NCI-H128 (cell line): ENCODE results near the gene STN1.
"Not testable (repeated sequence)": the region's sequence is repeated elsewhere in the genome, so short reads cannot be mapped to it uniquely, and the experiment has no call there.

Experiments
- DNase-seq: peaks from one replicate; lab custom pipeline; 2025; ENCODE audit not compliant: unreplicated experiment; lab: John Stamatoyannopoulos, UW

STN1 gene

GRCh38 chr10:103847346-103847745 is 70.6 kb downstream of the STN1 start:
- no peak for DNase-seq

- no peak for DNase-seq
These were observed 72.0 kb downstream of the STN1 start for GRCh38 chr10:103845972-103846371.

DNA sequence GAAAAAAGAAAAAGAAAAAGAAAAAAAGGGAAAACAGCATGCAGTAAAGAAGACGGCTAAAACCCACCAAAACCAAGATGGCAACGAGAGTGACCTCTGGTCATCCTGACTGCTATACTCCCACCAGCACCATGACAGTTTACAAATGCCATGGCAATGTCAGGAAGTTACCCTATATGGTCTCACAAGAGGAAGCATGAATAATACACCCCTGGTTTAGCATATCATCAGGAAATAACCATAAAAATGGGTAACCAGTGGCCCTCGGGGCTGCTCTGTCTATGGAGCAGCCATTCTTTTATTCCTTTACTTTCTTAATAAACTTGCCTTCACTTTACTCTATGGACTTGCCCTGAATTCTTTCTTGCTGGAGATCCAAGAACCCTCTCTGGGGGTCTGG is 72.6 kb downstream of the STN1 start:
- DNase-seq: not testable (repeated sequence)

- DNase-seq: no peak
These were observed 74.0 kb downstream of the STN1 start for GRCh38 chr10:103843854-103844570.

DNA sequence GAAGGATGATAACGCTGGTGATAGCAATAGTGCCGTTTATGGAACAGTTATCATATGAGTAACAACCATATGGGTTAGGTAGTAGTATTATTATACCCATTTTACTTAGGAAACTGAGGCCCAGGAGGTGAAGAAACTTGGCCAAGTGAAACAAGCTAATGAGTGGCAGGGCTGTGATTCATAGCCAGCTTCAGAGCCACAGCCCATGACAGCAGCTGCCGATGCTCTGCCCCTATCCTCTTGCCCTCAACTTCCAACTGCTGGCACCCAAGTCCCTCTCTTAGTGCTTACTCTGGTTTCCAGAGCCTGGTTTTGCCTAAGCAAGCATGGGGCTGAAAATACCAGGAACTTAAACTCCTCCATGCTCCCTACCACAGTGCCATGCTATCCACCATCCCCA is 74.9 kb downstream of the STN1 start:
- no peak for DNase-seq

DNA sequence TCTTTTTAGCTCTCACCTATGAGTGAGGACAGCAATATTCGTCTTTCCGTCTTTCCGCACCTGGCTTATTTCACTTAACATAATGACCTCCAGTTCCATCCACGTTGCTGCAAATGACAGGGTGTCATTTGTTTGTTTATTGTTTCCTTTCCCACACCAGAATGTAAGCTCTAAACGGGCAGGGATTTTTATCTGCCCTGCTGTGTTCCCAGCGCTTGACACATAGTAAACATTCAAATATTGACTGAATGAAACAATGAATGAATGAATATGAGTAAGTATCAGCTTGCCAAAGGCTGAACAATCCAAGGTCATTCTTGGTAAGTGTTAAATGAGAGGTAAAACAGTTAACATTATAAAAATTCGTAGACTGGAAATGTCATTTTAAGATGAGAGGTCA is 75.4 kb downstream of the STN1 start:
- DNase-seq: no peak

GRCh38 chr10:103841519-103841918 is 76.5 kb downstream of the STN1 start:
- DNase-seq: no peak

DNA sequence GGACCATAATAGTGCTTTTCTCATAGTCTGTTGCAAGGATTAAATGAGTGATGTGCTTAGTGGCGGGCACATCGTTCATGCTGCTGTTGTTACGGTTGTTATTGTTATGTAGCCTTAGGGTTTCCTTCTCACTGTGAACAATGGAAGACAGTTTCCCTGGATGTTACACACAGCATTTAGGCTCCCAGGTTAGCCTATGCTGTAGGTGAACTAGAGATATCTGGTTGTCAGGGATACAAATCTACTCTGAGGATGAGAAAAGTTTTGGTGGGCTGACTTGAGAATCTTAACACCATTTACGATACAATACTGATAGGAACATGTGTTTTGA is 77.3 kb downstream of the STN1 start:
- DNase-seq: no peak

DNA sequence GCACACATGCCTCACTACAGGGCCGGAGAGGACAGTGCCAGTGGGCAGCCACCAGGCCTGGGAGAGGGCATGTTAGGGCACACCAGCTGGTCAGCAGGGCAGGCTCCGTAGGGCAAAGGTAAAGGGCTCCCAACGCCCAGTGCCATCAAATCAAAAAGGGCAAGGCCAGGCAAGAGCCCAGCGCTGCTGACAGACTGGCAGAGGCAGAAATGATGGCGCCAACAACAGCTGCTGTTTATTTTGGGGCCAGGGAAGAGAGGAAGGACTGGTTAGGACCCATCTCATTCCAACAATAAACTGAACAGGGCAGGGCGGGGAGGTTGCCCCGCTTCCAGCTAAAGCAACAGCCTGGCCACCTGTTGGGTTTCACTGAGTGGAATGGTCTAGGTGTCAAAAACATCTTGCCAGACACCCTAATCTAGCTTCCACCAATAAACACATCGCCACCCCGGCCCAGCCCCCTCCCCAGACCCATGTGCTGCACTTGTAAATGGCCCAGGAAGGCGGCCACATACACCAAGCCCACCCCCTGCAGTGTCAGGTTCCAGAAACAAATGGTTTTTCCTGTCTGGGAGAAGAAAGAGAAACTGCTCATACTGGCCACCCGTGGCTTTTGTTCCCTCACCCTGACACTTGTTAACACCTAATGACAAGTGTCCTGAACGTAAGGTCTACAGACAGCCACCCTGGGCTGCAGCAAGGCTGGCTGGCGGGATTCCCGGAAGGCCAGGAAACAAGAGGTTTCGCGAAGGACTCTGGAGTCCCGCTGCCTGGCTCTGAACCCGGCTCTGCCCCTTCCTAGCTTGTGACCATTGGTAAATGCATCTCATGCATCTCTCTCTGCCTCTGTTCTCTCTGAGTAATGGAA is 77.9 kb downstream of the STN1 start:
- DNase-seq: no peak

- DNase-seq: no peak
These were observed 78.5 kb downstream of the STN1 start for GRCh38 chr10:103839519-103839871.

DNA sequence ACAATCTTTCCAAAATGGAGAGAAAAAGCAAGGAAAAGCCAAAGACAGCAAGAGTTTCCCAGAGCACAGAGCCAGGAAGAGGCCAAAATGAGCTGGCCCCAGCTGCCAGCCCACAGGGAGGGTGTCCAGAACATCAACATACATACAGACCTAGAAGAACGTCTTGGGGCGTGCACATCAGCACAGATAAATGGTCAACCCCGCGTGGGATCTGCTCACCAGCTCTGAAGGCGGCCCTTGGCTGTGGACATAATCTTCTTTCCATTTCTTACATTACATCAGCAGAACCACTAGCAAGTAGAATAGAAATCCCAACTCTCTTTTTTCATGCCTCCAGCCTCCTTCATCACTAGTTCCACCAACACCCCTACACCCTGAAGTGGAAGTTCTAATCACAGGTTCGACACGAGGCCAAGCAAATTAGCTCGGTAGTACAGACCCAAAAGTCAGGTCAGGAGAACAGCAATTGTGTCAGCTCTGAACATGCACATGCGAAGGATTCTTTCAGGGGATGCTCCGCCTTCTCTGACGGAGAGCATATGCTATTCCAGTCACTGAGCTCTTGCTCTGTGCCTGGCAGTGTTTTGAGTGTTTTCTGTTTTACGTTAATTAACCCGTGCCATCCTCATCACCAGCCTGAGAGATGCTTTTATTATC is 79.0 kb downstream of the STN1 start:
- DNase-seq: no peak

GRCh38 chr10:103838070-103838395 is 80.0 kb downstream of the STN1 start:
- DNase-seq: no peak

DNA sequence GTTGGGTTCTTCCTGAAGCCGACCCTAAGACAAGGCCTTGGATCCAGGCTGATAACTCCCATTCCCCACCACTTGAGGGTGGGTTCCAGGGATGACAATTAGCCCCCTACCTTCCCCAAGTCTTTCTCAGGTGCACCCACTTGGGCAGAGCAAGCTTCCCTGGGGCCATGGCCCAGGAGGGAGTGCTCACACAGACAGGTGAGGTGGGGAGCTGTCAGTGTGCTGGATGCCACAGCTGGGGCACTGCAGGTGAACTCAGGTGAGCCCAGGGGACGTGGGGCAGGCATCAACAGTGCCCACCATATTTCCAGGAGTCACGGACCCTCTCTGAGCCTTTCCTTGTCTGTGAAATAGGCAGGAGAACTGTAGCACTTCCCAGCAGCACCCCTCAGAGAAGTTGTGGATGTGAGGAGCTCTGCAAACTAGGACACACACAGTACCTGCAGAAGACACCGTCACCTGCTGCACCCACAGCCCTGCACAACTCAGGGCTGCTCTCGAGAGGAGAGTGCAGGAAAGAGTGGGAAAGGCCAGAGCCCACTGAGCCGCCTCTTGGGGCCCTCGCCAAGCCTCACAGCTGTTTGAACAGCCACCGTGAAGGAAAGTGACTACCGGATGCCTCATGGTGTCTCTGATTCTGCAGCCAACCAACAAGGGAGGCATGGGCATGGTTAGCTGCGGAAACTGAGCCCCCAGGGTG is 80.5 kb downstream of the STN1 start:
- no peak for DNase-seq

- no peak for DNase-seq
These were observed 81.1 kb downstream of the STN1 start for GRCh38 chr10:103836861-103837260.

GRCh38 chr10:103836273-103836672 is 81.7 kb downstream of the STN1 start:
- DNase-seq: no peak

DNA sequence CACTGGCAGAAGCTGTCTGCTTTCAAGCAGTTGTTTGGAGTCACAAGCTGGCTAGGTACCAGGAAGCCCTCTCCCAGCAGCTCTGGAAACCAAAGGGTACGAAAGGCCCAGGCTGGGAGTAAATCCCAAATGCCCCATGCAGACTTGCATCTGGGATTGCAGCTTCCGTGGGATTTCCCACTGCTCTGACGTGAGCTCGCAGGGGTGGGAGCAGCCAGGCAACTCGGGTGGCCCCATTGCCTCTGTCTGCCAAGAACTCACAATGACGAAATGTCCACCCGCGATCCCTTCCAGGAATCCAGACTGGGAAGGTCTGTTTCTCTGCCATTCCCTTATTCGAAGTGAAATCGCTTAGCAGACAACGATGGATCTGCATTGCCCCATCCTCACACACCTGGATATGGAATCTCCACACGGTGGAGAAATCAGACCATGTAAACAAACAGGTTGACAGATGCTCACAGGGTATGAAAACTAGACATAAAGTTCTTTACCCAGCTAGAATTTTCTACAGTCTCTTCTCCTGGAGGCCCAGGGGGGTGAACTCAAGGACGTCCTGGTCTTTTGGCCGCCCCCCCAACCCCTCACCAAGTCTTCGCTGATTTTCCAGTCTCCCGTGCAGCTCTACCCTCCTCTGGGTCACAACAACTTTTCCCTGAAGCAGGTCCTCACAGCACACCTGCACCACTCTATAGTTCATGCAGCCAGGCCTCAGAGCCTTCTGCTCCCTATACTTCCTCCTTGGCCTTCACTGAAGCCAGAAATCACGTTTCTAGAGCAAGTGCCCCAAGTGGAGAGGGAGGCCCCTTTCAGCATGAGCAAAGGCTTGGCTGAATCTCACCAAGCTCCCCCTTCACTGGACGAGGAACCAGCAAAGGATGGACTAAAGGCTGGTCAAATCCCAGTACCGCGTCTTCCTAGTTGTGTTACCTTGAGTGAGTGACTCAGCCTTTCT is 82.6 kb downstream of the STN1 start:
- no peak for DNase-seq

- no peak for DNase-seq
These were observed 83.4 kb downstream of the STN1 start for GRCh38 chr10:103834436-103835095.

GRCh38 chr10:103833731-103834365 is 84.1 kb downstream of the STN1 start:
- DNase-seq: no peak

DNA sequence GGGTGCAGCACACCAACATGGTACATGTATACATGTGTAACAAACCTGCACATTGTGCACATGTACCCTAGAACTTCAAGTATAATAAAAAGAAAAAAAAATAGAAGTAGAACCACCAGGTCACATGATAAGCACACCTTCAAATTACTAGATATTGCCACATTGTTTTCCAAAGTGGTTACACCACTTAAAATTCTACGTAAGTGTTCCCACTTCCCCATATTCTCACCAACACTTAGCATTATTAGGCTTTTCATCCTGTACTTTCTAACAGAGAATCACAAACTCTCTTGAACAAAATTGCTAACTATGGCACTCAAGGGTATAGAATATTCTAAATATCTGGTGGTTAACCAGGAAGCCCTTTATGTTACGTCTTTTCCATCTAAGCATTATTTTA is 85.2 kb downstream of the STN1 start:
- no peak for DNase-seq
